GM12801 (cell line): ENCODE measurements around the gene PATL1.

ENCODE experiments used
- TF ChIP-seq, protein P1 (sequence below): IDR thresholded peaks from one replicate; pipeline ENCODE4 v1.5.1; 2011; ENCODE audit warnings: control low read depth; ENCODE audit not compliant: insufficient read length; ENCODE audit errors: extremely low read depth

The PATL1 gene, protein sequence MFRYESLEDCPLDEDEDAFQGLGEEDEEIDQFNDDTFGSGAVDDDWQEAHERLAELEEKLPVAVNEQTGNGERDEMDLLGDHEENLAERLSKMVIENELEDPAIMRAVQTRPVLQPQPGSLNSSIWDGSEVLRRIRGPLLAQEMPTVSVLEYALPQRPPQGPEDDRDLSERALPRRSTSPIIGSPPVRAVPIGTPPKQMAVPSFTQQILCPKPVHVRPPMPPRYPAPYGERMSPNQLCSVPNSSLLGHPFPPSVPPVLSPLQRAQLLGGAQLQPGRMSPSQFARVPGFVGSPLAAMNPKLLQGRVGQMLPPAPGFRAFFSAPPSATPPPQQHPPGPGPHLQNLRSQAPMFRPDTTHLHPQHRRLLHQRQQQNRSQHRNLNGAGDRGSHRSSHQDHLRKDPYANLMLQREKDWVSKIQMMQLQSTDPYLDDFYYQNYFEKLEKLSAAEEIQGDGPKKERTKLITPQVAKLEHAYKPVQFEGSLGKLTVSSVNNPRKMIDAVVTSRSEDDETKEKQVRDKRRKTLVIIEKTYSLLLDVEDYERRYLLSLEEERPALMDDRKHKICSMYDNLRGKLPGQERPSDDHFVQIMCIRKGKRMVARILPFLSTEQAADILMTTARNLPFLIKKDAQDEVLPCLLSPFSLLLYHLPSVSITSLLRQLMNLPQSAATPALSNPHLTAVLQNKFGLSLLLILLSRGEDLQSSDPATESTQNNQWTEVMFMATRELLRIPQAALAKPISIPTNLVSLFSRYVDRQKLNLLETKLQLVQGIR

DNA sequence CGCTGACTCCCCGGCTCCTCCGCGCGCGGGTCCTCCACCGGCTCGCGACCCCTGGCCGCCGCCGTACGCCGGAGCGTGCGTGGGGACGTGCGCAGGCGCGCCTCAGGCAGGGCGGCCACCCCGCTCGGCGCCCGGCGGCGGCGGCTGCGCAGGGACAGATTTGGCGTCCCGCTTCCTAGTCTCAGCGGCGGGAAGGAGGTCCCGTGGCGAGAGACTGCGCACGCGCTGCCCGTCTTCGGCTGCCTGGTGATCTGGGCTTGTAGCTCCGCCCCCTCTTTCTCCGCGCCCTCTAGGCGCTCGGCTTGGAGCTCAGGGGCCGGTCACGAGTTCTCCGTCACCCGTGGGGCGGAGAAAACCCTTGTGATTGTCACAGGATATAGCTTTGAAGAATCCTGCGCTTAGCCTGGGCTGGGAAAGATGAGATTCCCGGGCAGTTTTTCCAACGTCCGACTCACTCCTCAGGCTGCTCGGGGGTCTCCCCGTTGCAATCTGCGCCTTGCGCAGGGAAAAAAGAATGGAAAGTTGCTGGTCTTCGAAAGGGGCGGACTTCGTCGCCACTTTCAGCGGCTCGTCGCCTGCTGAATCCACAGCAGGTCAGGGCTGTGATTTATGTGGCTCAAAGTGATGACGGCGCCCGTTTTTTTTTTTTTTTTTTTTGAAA is at the start of gene PATL1:
TSS of gene PATL1 (minus strand) at position 88 of the 661 bp plus-strand sequence. CDS start 142 bp downstream, outside the sequence.
- TF ChIP-seq, protein P1, sequence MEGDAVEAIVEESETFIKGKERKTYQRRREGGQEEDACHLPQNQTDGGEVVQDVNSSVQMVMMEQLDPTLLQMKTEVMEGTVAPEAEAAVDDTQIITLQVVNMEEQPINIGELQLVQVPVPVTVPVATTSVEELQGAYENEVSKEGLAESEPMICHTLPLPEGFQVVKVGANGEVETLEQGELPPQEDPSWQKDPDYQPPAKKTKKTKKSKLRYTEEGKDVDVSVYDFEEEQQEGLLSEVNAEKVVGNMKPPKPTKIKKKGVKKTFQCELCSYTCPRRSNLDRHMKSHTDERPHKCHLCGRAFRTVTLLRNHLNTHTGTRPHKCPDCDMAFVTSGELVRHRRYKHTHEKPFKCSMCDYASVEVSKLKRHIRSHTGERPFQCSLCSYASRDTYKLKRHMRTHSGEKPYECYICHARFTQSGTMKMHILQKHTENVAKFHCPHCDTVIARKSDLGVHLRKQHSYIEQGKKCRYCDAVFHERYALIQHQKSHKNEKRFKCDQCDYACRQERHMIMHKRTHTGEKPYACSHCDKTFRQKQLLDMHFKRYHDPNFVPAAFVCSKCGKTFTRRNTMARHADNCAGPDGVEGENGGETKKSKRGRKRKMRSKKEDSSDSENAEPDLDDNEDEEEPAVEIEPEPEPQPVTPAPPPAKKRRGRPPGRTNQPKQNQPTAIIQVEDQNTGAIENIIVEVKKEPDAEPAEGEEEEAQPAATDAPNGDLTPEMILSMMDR = no peak

DNA sequence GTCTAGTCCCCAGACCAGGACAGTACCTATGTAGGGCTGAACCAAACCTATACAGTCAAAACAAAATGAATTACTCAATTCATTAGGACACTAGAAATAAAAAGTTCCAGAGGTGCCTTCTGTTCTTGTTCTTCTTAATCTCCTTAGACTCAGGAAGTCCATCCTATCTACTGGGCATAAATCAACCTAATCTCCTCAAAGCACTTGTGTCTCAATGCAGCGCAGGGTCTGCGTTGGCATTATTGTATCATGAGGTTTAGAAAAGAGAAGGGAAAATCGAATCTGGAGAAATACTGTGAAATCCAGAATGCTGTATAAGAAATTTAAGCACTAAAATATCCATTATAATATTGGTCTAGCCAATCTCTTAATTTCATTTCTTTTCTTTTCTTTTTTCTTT is 47.2 kb upstream of the PATL1 start:
- TF ChIP-seq, protein P1 = no peak

DNA sequence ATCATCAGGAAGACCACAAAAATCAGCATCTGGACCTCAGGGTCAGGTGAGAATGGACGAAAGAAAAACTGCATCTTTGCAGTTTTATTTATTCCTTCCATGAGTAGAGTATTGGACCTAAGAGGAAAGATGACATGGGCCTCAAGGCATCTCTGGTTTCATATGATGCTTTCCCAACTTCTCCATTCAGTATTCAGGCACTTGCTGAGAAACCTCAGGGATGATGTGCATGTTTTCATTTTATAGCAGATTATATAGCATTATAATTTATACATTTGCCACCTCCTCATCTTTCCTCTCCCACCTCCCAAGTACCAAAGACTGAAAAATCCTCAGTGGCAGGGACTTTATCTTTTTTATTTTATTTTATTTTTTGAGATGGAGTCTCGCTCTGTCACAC is 44.9 kb upstream of the PATL1 start, which contains the start of gene OR10V1:
TSS of gene OR10V1 (minus strand) at position 101 of the 400 bp plus-strand sequence. CDS start at position 101, 0 bp downstream.
- TF ChIP-seq, protein P1 = no peak

DNA sequence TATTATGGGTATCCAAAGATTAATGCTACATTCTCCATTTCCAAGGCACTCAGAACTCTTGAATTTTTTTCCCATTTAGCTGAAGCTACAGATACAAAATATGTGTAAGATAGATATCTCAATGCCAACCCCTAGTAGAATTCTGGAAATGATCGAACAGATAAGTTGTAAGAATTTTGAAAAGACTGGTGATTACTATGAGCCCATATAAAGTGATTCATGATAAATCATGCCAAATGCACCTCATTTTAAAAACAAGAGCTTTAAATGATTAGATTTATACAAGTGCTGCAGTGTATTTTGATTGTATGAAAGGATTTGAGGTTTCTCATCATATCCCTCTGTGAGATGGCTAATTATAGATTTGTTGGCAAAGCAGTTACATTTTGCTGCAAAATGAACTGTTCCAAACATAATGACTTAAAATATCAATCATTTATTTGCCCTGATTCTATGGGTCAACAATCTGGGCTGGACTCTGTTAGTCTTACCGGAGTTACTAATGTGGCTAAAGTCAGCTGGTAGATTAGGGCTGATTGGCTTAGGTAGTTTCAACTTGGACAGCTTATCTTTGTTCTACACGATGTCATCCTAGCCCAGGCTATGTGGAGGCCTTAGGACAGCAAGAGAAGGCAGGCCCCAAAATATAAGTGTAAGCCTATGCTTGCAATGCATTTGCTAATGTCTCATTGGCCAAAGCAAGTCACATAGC is 41.5 kb upstream of the PATL1 start:
- TF ChIP-seq, protein P1 = no peak

DNA sequence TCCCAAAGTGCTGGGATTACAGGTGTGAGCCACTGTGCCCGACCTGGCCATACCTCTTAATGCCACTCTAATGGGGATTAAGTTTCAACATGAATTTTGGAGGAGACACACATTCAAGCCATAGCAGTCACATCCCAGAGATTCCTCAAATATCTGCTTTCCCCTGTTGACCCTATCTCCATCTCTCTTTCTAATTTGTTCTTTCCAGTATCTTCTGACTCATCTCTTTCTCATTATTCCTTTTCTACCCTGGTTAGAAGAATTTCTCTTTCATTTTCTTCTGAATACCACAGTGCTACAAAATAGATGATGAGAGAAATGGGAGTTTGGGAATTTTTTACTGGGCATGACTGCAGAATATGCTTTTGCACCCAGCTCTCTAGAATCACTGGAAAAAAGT is 39.7 kb upstream of the PATL1 start:
- TF ChIP-seq, protein P1 = no peak

DNA sequence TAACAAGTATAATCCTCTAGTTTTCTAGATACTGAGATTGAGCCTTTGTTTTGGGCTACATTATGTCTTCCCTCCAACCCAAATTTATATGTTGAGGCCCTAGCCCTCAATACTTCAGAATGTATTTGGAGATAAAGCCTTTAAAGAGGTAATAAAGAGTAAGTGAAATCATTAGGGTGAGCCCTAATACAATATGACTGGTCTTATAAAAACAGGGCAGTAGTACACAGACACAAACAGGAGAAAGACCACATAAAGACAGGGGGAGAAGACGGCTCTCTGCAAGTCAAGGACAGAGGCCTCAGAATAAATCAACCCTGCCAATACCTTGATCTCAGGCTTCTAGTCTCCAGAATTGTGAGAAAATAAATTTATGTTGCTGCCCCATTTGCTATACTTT is 38.5 kb upstream of the PATL1 start:
- TF ChIP-seq, protein P1 = no peak
